K562 (cell line): ENCODE measurements around the gene SYT7.

Source experiments
- BCOR ChIP-seq: fragments of 450-650 bp; IDR thresholded peaks from 2 replicates; pipeline ENCODE4 v1.6.1; 2016
- CEBPZ ChIP-seq: fragments of 150-350 bp; IDR thresholded peaks from 2 replicates; pipeline ENCODE4 v1.6.1; 2014; ENCODE audit warnings: low read depth, mild to moderate bottlenecking, low read length, borderline replicate concordance
- CTCF ChIP-seq, 3 experiments: IDR thresholded peaks in 2 of 3; conservative IDR thresholded peaks in 1 of 3; 2 replicates each; pipeline ENCODE4 v1.5.1; 2011 to 2012; ENCODE audit warnings: low read length in 3 of 3, mild to moderate bottlenecking in 3 of 3, control low read depth in 2 of 3, improper control_type of control experiment in 1 of 3, inconsistent platforms in 1 of 3, low read depth in 1 of 3, mixed read lengths in 1 of 3, moderate library complexity in 1 of 3; ENCODE audit not compliant: insufficient read depth in 2 of 3
- NBN ChIP-seq: fragments of 450-650 bp; IDR thresholded peaks from 2 replicates; pipeline ENCODE4 v1.6.1; 2016; ENCODE audit warnings: low read depth, mild to moderate bottlenecking
- NFIC ChIP-seq: fragments of 450-650 bp; IDR thresholded peaks from 2 replicates; pipeline ENCODE4 v1.6.1; 2017; ENCODE audit warnings: mild to moderate bottlenecking, inconsistent platforms
- POLR2AphosphoS5 ChIP-seq: IDR thresholded peaks from 2 replicates; pipeline ENCODE4 v1.6.1; 2011; ENCODE audit warnings: mild to moderate bottlenecking, low read depth, low read length, moderate library complexity; ENCODE audit not compliant: control insufficient read depth, insufficient read depth
- SMAD1 ChIP-seq: fragments of 150-350 bp; IDR thresholded peaks from 2 replicates; pipeline ENCODE4 v1.6.1; 2014; ENCODE audit warnings: low read length, low read depth; ENCODE audit not compliant: partially characterized antibody
- U2AF2 ChIP-seq: fragments of 200-400 bp; formaldehyde crosslinking; optimal IDR thresholded peaks from 2 replicates; pipeline ENCODE3; 2017; ENCODE audit warnings: low read depth, mild to moderate bottlenecking, low read length
- USF1 ChIP-seq: sonication (generic); formaldehyde crosslinking; IDR thresholded peaks from 2 replicates; pipeline ENCODE4 v1.9.0; 2022; ENCODE audit warnings: mild to moderate bottlenecking, missing genetic modification reagents
- ZBTB2 ChIP-seq: fragments of 450-650 bp; IDR thresholded peaks from 2 replicates; pipeline ENCODE4 v1.6.1; 2016; ENCODE audit warnings: antibody characterized with exemption
- TF ChIP-seq, protein P1 (sequence below): sonication (generic); formaldehyde crosslinking; IDR thresholded peaks from 2 replicates; pipeline ENCODE4 v1.8.1; 2023; ENCODE audit warnings: missing genetic modification reagents, mild to moderate bottlenecking, borderline replicate concordance
- TF ChIP-seq, protein P2 (sequence below): sonication (generic); formaldehyde crosslinking; IDR thresholded peaks from 2 replicates; pipeline ENCODE4 v1.8.0; 2022; ENCODE audit warnings: mild to moderate bottlenecking, missing genetic modification reagents
- TF ChIP-seq, protein P3 (sequence below): fragments of 250-450 bp; sonication (Bioruptor Pico); IDR thresholded peaks from 2 replicates; pipeline ENCODE4 v1.5.0; 2021

- TF ChIP-seq SMAD1 = no peak
- TF ChIP-seq NFIC = no peak
- no peak for TF ChIP-seq CTCF (IDR thresholded peaks at IDR 0.05 in 2 of 3, conservative IDR thresholded peaks at IDR 0.05 in 1 of 3; ENCODE audit: insufficient read depth in 2 of 3, low read depth in 1 of 3, low read length in 3 of 3)
- no peak for TF ChIP-seq NBN
- no peak for TF ChIP-seq USF1 (CRISPR knock-in tag)
- no peak for TF ChIP-seq POLR2AphosphoS5
- TF ChIP-seq, protein P1, sequence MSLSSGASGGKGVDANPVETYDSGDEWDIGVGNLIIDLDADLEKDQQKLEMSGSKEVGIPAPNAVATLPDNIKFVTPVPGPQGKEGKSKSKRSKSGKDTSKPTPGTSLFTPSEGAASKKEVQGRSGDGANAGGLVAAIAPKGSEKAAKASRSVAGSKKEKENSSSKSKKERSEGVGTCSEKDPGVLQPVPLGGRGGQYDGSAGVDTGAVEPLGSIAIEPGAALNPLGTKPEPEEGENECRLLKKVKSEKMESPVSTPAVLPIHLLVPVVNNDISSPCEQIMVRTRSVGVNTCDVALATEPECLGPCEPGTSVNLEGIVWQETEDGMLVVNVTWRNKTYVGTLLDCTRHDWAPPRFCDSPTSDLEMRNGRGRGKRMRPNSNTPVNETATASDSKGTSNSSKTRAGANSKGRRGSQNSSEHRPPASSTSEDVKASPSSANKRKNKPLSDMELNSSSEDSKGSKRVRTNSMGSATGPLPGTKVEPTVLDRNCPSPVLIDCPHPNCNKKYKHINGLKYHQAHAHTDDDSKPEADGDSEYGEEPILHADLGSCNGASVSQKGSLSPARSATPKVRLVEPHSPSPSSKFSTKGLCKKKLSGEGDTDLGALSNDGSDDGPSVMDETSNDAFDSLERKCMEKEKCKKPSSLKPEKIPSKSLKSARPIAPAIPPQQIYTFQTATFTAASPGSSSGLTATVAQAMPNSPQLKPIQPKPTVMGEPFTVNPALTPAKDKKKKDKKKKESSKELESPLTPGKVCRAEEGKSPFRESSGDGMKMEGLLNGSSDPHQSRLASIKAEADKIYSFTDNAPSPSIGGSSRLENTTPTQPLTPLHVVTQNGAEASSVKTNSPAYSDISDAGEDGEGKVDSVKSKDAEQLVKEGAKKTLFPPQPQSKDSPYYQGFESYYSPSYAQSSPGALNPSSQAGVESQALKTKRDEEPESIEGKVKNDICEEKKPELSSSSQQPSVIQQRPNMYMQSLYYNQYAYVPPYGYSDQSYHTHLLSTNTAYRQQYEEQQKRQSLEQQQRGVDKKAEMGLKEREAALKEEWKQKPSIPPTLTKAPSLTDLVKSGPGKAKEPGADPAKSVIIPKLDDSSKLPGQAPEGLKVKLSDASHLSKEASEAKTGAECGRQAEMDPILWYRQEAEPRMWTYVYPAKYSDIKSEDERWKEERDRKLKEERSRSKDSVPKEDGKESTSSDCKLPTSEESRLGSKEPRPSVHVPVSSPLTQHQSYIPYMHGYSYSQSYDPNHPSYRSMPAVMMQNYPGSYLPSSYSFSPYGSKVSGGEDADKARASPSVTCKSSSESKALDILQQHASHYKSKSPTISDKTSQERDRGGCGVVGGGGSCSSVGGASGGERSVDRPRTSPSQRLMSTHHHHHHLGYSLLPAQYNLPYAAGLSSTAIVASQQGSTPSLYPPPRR (CRISPR knock-in tag) = no peak
- no peak for TF ChIP-seq BCOR
- TF ChIP-seq, protein P2, sequence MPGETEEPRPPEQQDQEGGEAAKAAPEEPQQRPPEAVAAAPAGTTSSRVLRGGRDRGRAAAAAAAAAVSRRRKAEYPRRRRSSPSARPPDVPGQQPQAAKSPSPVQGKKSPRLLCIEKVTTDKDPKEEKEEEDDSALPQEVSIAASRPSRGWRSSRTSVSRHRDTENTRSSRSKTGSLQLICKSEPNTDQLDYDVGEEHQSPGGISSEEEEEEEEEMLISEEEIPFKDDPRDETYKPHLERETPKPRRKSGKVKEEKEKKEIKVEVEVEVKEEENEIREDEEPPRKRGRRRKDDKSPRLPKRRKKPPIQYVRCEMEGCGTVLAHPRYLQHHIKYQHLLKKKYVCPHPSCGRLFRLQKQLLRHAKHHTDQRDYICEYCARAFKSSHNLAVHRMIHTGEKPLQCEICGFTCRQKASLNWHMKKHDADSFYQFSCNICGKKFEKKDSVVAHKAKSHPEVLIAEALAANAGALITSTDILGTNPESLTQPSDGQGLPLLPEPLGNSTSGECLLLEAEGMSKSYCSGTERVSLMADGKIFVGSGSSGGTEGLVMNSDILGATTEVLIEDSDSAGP (CRISPR knock-in tag) = no peak
- TF ChIP-seq, protein P3, sequence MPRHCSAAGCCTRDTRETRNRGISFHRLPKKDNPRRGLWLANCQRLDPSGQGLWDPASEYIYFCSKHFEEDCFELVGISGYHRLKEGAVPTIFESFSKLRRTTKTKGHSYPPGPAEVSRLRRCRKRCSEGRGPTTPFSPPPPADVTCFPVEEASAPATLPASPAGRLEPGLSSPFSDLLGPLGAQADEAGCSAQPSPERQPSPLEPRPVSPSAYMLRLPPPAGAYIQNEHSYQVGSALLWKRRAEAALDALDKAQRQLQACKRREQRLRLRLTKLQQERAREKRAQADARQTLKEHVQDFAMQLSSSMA = no peak
- TF ChIP-seq ZBTB2 = no peak
- TF ChIP-seq CEBPZ = no peak
- no peak for TF ChIP-seq U2AF2
These were observed 11.2 kb downstream of the SYT7 start for GRCh38 chr11:61569701-61570100.
